H9 (cell line): ENCODE data around the gene ENPP4. TPM values are rescaled to one million over a fixed set of nuclear protein-coding genes. Genes with fewer than 3 reads are reported as not detected.

Experiments used
- DNase-seq: peaks from one replicate; pipeline ENCODE4 v3.0.0-alpha.2; 2017
- H2AFZ ChIP-seq: one replicate; pipeline ENCODE4 v1.6.1; 2013; ENCODE audit warnings: mild to moderate bottlenecking, low read length, control low read depth, moderate library complexity
- H2AK5ac ChIP-seq: 2 replicates; pipeline ENCODE4 v1.6.1; 2013; ENCODE audit warnings: low read length, control low read depth, mixed read lengths; ENCODE audit not compliant: insufficient read length
- H2BK120ac ChIP-seq: one replicate; pipeline ENCODE4 v1.6.1; 2013; ENCODE audit warnings: low read depth, mild to moderate bottlenecking, low read length, control low read depth, inconsistent platforms; ENCODE audit not compliant: poor library complexity, severe bottlenecking
- H2BK12ac ChIP-seq: 2 replicates; pipeline ENCODE4 v1.6.1; 2013; ENCODE audit warnings: low read length, control low read depth, mixed read lengths, low read depth; ENCODE audit not compliant: insufficient read length
- H2BK15ac ChIP-seq: 2 replicates; pipeline ENCODE4 v1.6.1; 2013; ENCODE audit warnings: low read depth, low read length, control low read depth
- H2BK20ac ChIP-seq: one replicate; pipeline ENCODE4 v1.6.1; 2013; ENCODE audit warnings: low read depth, mild to moderate bottlenecking, low read length, control low read depth, inconsistent platforms; ENCODE audit not compliant: poor library complexity, severe bottlenecking
- H2BK5ac ChIP-seq: 2 replicates; pipeline ENCODE4 v1.6.1; 2013; ENCODE audit warnings: low read length, control low read depth, mixed read lengths; ENCODE audit not compliant: insufficient read length
- H3K14ac ChIP-seq: 2 replicates; pipeline ENCODE4 v1.6.1; 2013; ENCODE audit warnings: low read length, control low read depth; ENCODE audit not compliant: insufficient read depth
- H3K18ac ChIP-seq: 2 replicates; pipeline ENCODE4 v1.6.1; 2013; ENCODE audit warnings: low read depth, mild to moderate bottlenecking, mixed read lengths, low read length, control low read depth; ENCODE audit not compliant: insufficient read length
- H3K23ac ChIP-seq: 2 replicates; pipeline ENCODE4 v1.6.1; 2013; ENCODE audit warnings: low read length, control low read depth, mixed read lengths, low read depth; ENCODE audit not compliant: insufficient read length
- H3K23me2 ChIP-seq: 2 replicates; pipeline ENCODE4 v1.6.1; 2013; ENCODE audit warnings: low read depth, mild to moderate bottlenecking, mixed read lengths, low read length, control low read depth; ENCODE audit not compliant: insufficient read length, poor library complexity, severe bottlenecking
- H3K27ac ChIP-seq: 2 replicates; pipeline ENCODE4 v1.5.1; 2013; ENCODE audit warnings: low read length, control low read depth, mixed read lengths, low read depth; ENCODE audit not compliant: insufficient read length
- H3K27me3 ChIP-seq: 2 replicates; pipeline ENCODE4 v1.6.1; 2013; ENCODE audit warnings: low read length, control low read depth, inconsistent platforms; ENCODE audit not compliant: insufficient read depth
- H3K4ac ChIP-seq: 2 replicates; pipeline ENCODE4 v1.6.1; 2013; ENCODE audit warnings: low read depth, mild to moderate bottlenecking, control low read depth, inconsistent platforms, low read length, moderate library complexity
- H3K4me1 ChIP-seq: 2 replicates; pipeline ENCODE4 v1.6.1; 2013; ENCODE audit warnings: low read length, control low read depth, inconsistent platforms; ENCODE audit not compliant: insufficient read depth
- H3K4me2 ChIP-seq: 2 replicates; pipeline ENCODE4 v1.6.1; 2013; ENCODE audit warnings: low read length, control low read depth, mixed read lengths; ENCODE audit not compliant: insufficient read length, insufficient read depth
- H3K56ac ChIP-seq: 2 replicates; pipeline ENCODE4 v1.6.1; 2013; ENCODE audit warnings: low read depth, mild to moderate bottlenecking, mixed read lengths, low read length, control low read depth; ENCODE audit not compliant: insufficient read length
- H3K79me1 ChIP-seq: 2 replicates; pipeline ENCODE4 v1.6.1; 2013; ENCODE audit warnings: low read depth, mild to moderate bottlenecking, moderate library complexity, low read length, control low read depth, inconsistent platforms; ENCODE audit not compliant: insufficient read depth, poor library complexity, severe bottlenecking
- H3K79me2 ChIP-seq: 2 replicates; pipeline ENCODE4 v1.6.1; 2013; ENCODE audit warnings: low read length, control low read depth, inconsistent platforms; ENCODE audit not compliant: insufficient read depth
- H3K9ac ChIP-seq: 2 replicates; pipeline ENCODE4 v1.6.1; 2013; ENCODE audit warnings: low read length, control low read depth, mixed read lengths; ENCODE audit not compliant: insufficient read length; ENCODE audit errors: extremely low read depth
- H3K9me3 ChIP-seq: one replicate; pipeline ENCODE4 v1.6.1; 2013; ENCODE audit warnings: low read depth, low read length, inconsistent platforms; ENCODE audit not compliant: control insufficient read depth
- H3T11ph ChIP-seq: one replicate; pipeline ENCODE4 v1.6.1; 2013; ENCODE audit warnings: mild to moderate bottlenecking, low read length, control low read depth, inconsistent platforms
- H4K20me1 ChIP-seq: one replicate; pipeline ENCODE4 v1.6.1; 2013; ENCODE audit not compliant: control insufficient read depth, insufficient read length, insufficient read depth
- H4K5ac ChIP-seq: 2 replicates; pipeline ENCODE4 v1.6.1; 2013; ENCODE audit warnings: low read depth, mild to moderate bottlenecking, mixed read lengths, low read length, control low read depth; ENCODE audit not compliant: insufficient read length
- H4K8ac ChIP-seq: replicated peaks from 2 replicates; pipeline ENCODE4 v1.6.1; 2013; ENCODE audit warnings: low read length, control low read depth, mixed read lengths, low read depth; ENCODE audit not compliant: insufficient read length
- H4K91ac ChIP-seq: 2 replicates; pipeline ENCODE4 v1.6.1; 2013; ENCODE audit warnings: low read depth, mild to moderate bottlenecking, moderate library complexity, mixed read lengths, low read length, control low read depth; ENCODE audit not compliant: insufficient read length
- H3K27ac Mint-ChIP-seq, 3 experiments: 2 replicates in 2 of 3; 3 replicates in 1 of 3; pipeline ENCODE4 v1.8.0; 2020 to 2021; ENCODE audit warnings: mixed read lengths in 3 of 3, mild to moderate bottlenecking in 1 of 3, moderate library complexity in 1 of 3
- H3K27me3 Mint-ChIP-seq: 2 replicates; pipeline ENCODE4 v1.8.0; 2021; ENCODE audit warnings: low read depth, mild to moderate bottlenecking, moderate library complexity, mixed read lengths
- H3K36me3 Mint-ChIP-seq, 3 experiments: 2 replicates in 2 of 3; 3 replicates in 1 of 3; pipeline ENCODE4 v1.8.0; 2020 to 2021; ENCODE audit warnings: low read depth in 3 of 3, mixed read lengths in 3 of 3; ENCODE audit not compliant: insufficient read depth in 1 of 3
- H3K4me1 Mint-ChIP-seq, 2 experiments: 2 replicates each; pipeline ENCODE4 v1.8.0; 2020; ENCODE audit warnings: mixed read lengths in 2 of 2
- H3K4me3 Mint-ChIP-seq, 2 experiments: 2 replicates in 1 of 2; 3 replicates in 1 of 2; pipeline ENCODE4 v1.8.0; 2020 to 2021; ENCODE audit warnings: mild to moderate bottlenecking in 2 of 2, mixed read lengths in 2 of 2, moderate library complexity in 1 of 2
- H3K9me3 Mint-ChIP-seq, 2 experiments: 2 replicates in 1 of 2; 3 replicates in 1 of 2; pipeline ENCODE4 v1.8.0; 2020; ENCODE audit warnings: mild to moderate bottlenecking in 2 of 2, mixed read lengths in 2 of 2, moderate library complexity in 1 of 2
- CTCF ChIP-seq: fragments of 200-600 bp; sonication (generic); conservative IDR thresholded peaks from 3 replicates; pipeline ENCODE4 v1.8.0; 2021; ENCODE audit warnings: antibody characterized with exemption, mild to moderate bottlenecking
- total RNA-seq: library from RNA; stranded (reverse); gene quantifications from 2 replicates; pipeline ENCODE4 v1.2.1, GENCODE V29; 2021

ENPP4 gene
- total RNA-seq, 1 experiment from 2014 or later, result 3.2 TPM

GRCh38 chr6:46159229-46159628 is 29.4 kb downstream of the ENPP4 start:
- no peak overlapping the region for H3K4ac ChIP-seq
- H2BK15ac ChIP-seq, result no peak overlapping the region
- no peak overlapping the region for H3K56ac ChIP-seq
- H3K79me1 ChIP-seq, result no peaks in the 10 kb centered on the region
- H3K9ac ChIP-seq, result no peak overlapping the region
- Mint-ChIP-seq H3K9me3 (peaks cover 3 to 9% of the 10 kb centered on the region in 2 experiments; a peak in 3 of 5 replicates), H3K27me3 (no peaks in the 10 kb centered on the region), H3K27ac (no peak overlapping the region), H3K4me1 (peaks cover 6 to 10% of the 10 kb centered on the region in 2 experiments; a peak in 3 of 4 replicates), H3K36me3 (peaks cover 23 to 48% (median 36%) of the 10 kb centered on the region in 3 experiments), H3K4me3 (no peak overlapping the region)
- no peaks in the 10 kb centered on the region for H3K23me2 ChIP-seq
- H4K91ac ChIP-seq, result no peak overlapping the region
- no peaks in the 10 kb centered on the region for H3K79me2 ChIP-seq
- no peak overlapping the region for H3K4me2 ChIP-seq
- H4K5ac ChIP-seq, result no peak overlapping the region
- no peak overlapping the region for H2AFZ ChIP-seq
- H4K8ac ChIP-seq, result no peak overlapping the region
- no peaks in the 10 kb centered on the region for H3K4me1 ChIP-seq
- no peak overlapping the region for H3K14ac ChIP-seq
- H3K18ac ChIP-seq, result no peak overlapping the region
- no peak overlapping the region for H2BK120ac ChIP-seq
- no peak overlapping the region for H2BK5ac ChIP-seq
- TF ChIP-seq CTCF, result no peak
- H2BK20ac ChIP-seq, result no peak overlapping the region
- H4K20me1 ChIP-seq, result no peaks in the 10 kb centered on the region
- H2BK12ac ChIP-seq, result no peak overlapping the region
- H3K9me3 ChIP-seq, result no peaks in the 10 kb centered on the region
- DNase-seq, result no peak
- H3T11ph ChIP-seq, result no peak overlapping the region
- no peak overlapping the region for H2AK5ac ChIP-seq
- H3K27ac ChIP-seq, result no peak overlapping the region
- H3K27me3 ChIP-seq, result no peaks in the 10 kb centered on the region
- no peak overlapping the region for H3K23ac ChIP-seq
